IMR-90 (cell line): ENCODE results near the gene ARMH1. TPM values are rescaled to one million over a fixed set of nuclear protein-coding genes. Genes with fewer than 3 reads are reported as not detected.

Experiments
- ATAC-seq: fragments of 200-7000 bp; cut with Tn5 transposase; 2 replicates; pipeline ENCODE4 v1.9.1; 2020; ENCODE audit warnings: low read depth, mild to moderate bottlenecking, moderate library complexity
- BruUV-seq: library from RNA; stranded (reverse); fragments of 400-500 nt; replicated peaks from 2 replicates; lab custom pipeline; 2021; lab: Mats Ljungman, UMichigan
- CTCF ChIA-PET: fragments of 300-600 bp; formaldehyde crosslinking; extraction: SDS; loops from one replicate; lab custom pipeline; 2021; ENCODE audit warnings: antibody characterized with exemption; lab: Yijun Ruan, JAX
- POLR2A ChIA-PET: fragments of 300-600 bp; sonication (Branson Sonifier 250); formaldehyde crosslinking; loops from one replicate; lab custom pipeline; 2022; ENCODE audit warnings: antibody characterized with exemption; ENCODE audit not compliant: unreplicated experiment; lab: Charles Lee
- DNase-seq: peaks from one replicate; pipeline ENCODE4 v3.0.0; 2013
- H2AFZ ChIP-seq: replicated peaks from 2 replicates; pipeline ENCODE3; 2013; ENCODE audit warnings: low read length, mild to moderate bottlenecking; ENCODE audit not compliant: poor library complexity
- H2AK5ac ChIP-seq: 2 replicates; pipeline ENCODE4 v1.6.1; 2013; ENCODE audit warnings: low read depth, low read length, inconsistent platforms
- H2AK9ac ChIP-seq: replicated peaks from 2 replicates; pipeline ENCODE3; 2013; ENCODE audit warnings: mild to moderate bottlenecking, low read depth, low read length, moderate library complexity; ENCODE audit not compliant: poor library complexity
- H2BK120ac ChIP-seq: 2 replicates; pipeline ENCODE4 v1.6.1; 2013; ENCODE audit warnings: low read depth, low read length, inconsistent platforms
- H2BK15ac ChIP-seq: 3 replicates; pipeline ENCODE4 v1.6.1; 2013; ENCODE audit warnings: low read depth, low read length, inconsistent platforms
- H2BK20ac ChIP-seq: 2 replicates; pipeline ENCODE4 v1.6.1; 2013; ENCODE audit warnings: low read depth, mild to moderate bottlenecking, inconsistent platforms, low read length, moderate library complexity
- H2BK5ac ChIP-seq: 2 replicates; pipeline ENCODE4 v1.6.1; 2013; ENCODE audit warnings: mild to moderate bottlenecking, low read depth, low read length, inconsistent platforms; ENCODE audit not compliant: poor library complexity, severe bottlenecking
- H3K14ac ChIP-seq: replicated peaks from 2 replicates; pipeline ENCODE4 v1.6.1; 2013; ENCODE audit warnings: low read depth, low read length, inconsistent platforms
- H3K18ac ChIP-seq: 2 replicates; pipeline ENCODE4 v1.6.1; 2013; ENCODE audit warnings: low read depth, low read length, control low read depth
- H3K23ac ChIP-seq: 2 replicates; pipeline ENCODE4 v1.6.1; 2013; ENCODE audit warnings: low read depth, low read length, inconsistent platforms
- H3K27ac ChIP-seq: 2 replicates; pipeline ENCODE4 v1.5.1; 2013; ENCODE audit warnings: mild to moderate bottlenecking, control low read depth, low read length; ENCODE audit not compliant: insufficient read depth
- H3K27me3 ChIP-seq: 2 replicates; pipeline ENCODE4 v1.6.1; 2013; ENCODE audit warnings: low read length; ENCODE audit not compliant: control insufficient read depth, insufficient read depth
- H3K36me3 ChIP-seq: 2 replicates; pipeline ENCODE4 v1.6.1; 2013; ENCODE audit warnings: low read length, mixed read lengths; ENCODE audit not compliant: control insufficient read depth, insufficient read depth
- H3K4ac ChIP-seq: 2 replicates; pipeline ENCODE4 v1.6.1; 2013; ENCODE audit warnings: low read depth, low read length, inconsistent platforms
- H3K4me1 ChIP-seq: 2 replicates; pipeline ENCODE4 v1.6.1; 2013; ENCODE audit warnings: low read length, mixed read lengths; ENCODE audit not compliant: control insufficient read depth, insufficient read depth
- H3K4me2 ChIP-seq: 2 replicates; pipeline ENCODE4 v1.6.1; 2013; ENCODE audit warnings: low read depth, mild to moderate bottlenecking, control low read depth, low read length, moderate library complexity
- H3K4me3 ChIP-seq: 2 replicates; pipeline ENCODE4 v1.5.1; 2013; ENCODE audit warnings: low read depth, mild to moderate bottlenecking, control low read depth, low read length, moderate library complexity; ENCODE audit not compliant: insufficient read depth
- H3K56ac ChIP-seq: 2 replicates; pipeline ENCODE4 v1.6.1; 2013; ENCODE audit warnings: low read length, inconsistent platforms; ENCODE audit not compliant: insufficient read depth; ENCODE audit errors: extremely low read depth
- H3K79me1 ChIP-seq, 2 experiments: 2 replicates each; pipeline ENCODE4 v1.6.1; 2013; ENCODE audit warnings: low read length in 2 of 2, inconsistent platforms in 1 of 2, low read depth in 1 of 2
- H3K9ac ChIP-seq: 2 replicates; pipeline ENCODE4 v1.6.1; 2013; ENCODE audit warnings: low read depth, low read length, control low read depth
- H3K9me1 ChIP-seq: 2 replicates; pipeline ENCODE4 v1.6.1; 2013; ENCODE audit warnings: low read length, inconsistent platforms; ENCODE audit not compliant: insufficient read depth
- H3K9me3 ChIP-seq: 2 replicates; pipeline ENCODE4 v1.6.1; 2013; ENCODE audit warnings: low read length; ENCODE audit not compliant: control insufficient read depth, insufficient read depth
- H4K20me1 ChIP-seq: 2 replicates; pipeline ENCODE4 v1.6.1; 2013; ENCODE audit warnings: low read length, inconsistent platforms; ENCODE audit not compliant: insufficient read depth
- H4K5ac ChIP-seq: 2 replicates; pipeline ENCODE4 v1.6.1; 2013; ENCODE audit warnings: mild to moderate bottlenecking, low read depth, low read length, control low read depth
- H4K8ac ChIP-seq, 2 experiments: 2 replicates each; pipeline ENCODE4 v1.6.1; 2013; ENCODE audit warnings: low read depth in 2 of 2, low read length in 2 of 2, control low read depth in 1 of 2, inconsistent platforms in 1 of 2
- H4K91ac ChIP-seq: 2 replicates; pipeline ENCODE4 v1.6.1; 2013; ENCODE audit warnings: low read depth, low read length, inconsistent platforms; ENCODE audit not compliant: insufficient read depth
- BHLHE40 ChIP-seq: fragments of 150-350 bp; IDR thresholded peaks from 2 replicates; pipeline ENCODE4 v1.6.1; 2016; ENCODE audit warnings: mild to moderate bottlenecking, low read depth, low read length
- CEBPB ChIP-seq: IDR thresholded peaks from 2 replicates; pipeline ENCODE4 v1.6.1; 2012; ENCODE audit warnings: low read depth, low read length, improper control_type of control experiment
- CHD1 ChIP-seq: IDR thresholded peaks from 2 replicates; pipeline ENCODE4 v1.6.1; 2012; ENCODE audit warnings: low read depth, low read length, improper control_type of control experiment
- FOS ChIP-seq: fragments of 150-350 bp; IDR thresholded peaks from 2 replicates; pipeline ENCODE4 v1.6.1; 2016; ENCODE audit warnings: low read depth, low read length
- MAZ ChIP-seq: IDR thresholded peaks from 2 replicates; pipeline ENCODE4 v1.6.1; 2012; ENCODE audit warnings: low read depth, mild to moderate bottlenecking, low read length, improper control_type of control experiment, moderate library complexity, borderline replicate concordance
- NFE2L2 ChIP-seq: fragments of 150-350 bp; IDR thresholded peaks from 2 replicates; pipeline ENCODE4 v1.6.1; 2016; ENCODE audit warnings: low read depth, mild to moderate bottlenecking, low read length
- POLR2A ChIP-seq: IDR thresholded peaks from 2 replicates; pipeline ENCODE4 v1.6.1; 2012; ENCODE audit warnings: mild to moderate bottlenecking, low read depth, low read length
- RAD21 ChIP-seq: IDR thresholded peaks from 2 replicates; pipeline ENCODE4 v1.6.1; 2012; ENCODE audit warnings: low read length, improper control_type of control experiment
- RFX5 ChIP-seq: IDR thresholded peaks from 2 replicates; pipeline ENCODE4 v1.8.0; 2012; ENCODE audit warnings: low read depth, mild to moderate bottlenecking, low read length, moderate library complexity
- SMC3 ChIP-seq: fragments of 150-350 bp; IDR thresholded peaks from 2 replicates; pipeline ENCODE4 v1.6.1; 2016; ENCODE audit warnings: low read depth, mild to moderate bottlenecking, antibody characterized with exemption, low read length, moderate library complexity
- WGBS, 2 experiments: methylation state at CpG; one replicate each; pipeline versions ENCODE4 v1.1.5 to v1.1.7; 2013; ENCODE audit warnings: missing lambda C conversion rate in 2 of 2; ENCODE audit not compliant: insufficient read length in 1 of 2; ENCODE audit errors: extremely low coverage in 2 of 2; 5-methylcytosine and 5-hydroxymethylcytosine counted together
- dilution Hi-C: fragments of 300-500 bp; cut with HindIII; formaldehyde crosslinking; loops from one replicate; pipeline ENCODE4 v1.14.3; 2018; ENCODE audit warnings: low sequenced_read_pairs; ENCODE audit not compliant: unreplicated experiment
- in situ Hi-C: fragments of 300-500 bp; cut with MboI; formaldehyde crosslinking; loops from 3 replicates; pipeline ENCODE4 v1.14.3; 2019; ENCODE audit warnings: low sequenced_read_pairs, inconsistent platforms, mixed read lengths
- intact Hi-C: fragments of 100-400 bp; cut with micrococcal nuclease; formaldehyde crosslinking; loops from 2 replicates; pipeline ENCODE4 v1.10.0; 2022
- polyA plus RNA-seq, 3 experiments: library from polyadenylated mRNA; depleted of rRNA; stranded (reverse); fragments of >200 nt; gene quantifications; 2 replicates each; pipeline ENCODE4 v1.2.3, GENCODE V29; 2012; ENCODE audit warnings: low replicate concordance in 1 of 3
- total RNA-seq: library from RNA; depleted of rRNA; stranded (reverse); fragments of >200 nt; gene quantifications from 2 replicates; pipeline ENCODE4 v1.2.3, GENCODE V29; 2012
- TF ChIP-seq, protein P1 (sequence below): fragments of 150-350 bp; IDR thresholded peaks from 2 replicates; pipeline ENCODE4 v1.6.1; 2017; ENCODE audit warnings: mild to moderate bottlenecking, antibody characterized with exemption, low read length, low read depth
- TF ChIP-seq, protein P2 (sequence below): fragments of 150-350 bp; IDR thresholded peaks from 2 replicates; pipeline ENCODE4 v1.6.1; 2016; ENCODE audit warnings: low read depth, mild to moderate bottlenecking, low read length, moderate library complexity, borderline replicate concordance
- TF ChIP-seq, protein P3 (sequence below): conservative IDR thresholded peaks from 2 replicates; pipeline ENCODE4 v1.5.1; 2012; ENCODE audit warnings: mild to moderate bottlenecking, low read depth, low read length, improper control_type of control experiment

Gene ARMH1
- total and polyA plus RNA-seq, 2 of the 4 experiments (the other 2 are of a cell fraction) = 0.36 to 0.72 TPM

- BruUV-seq = no TSS peak
- peaks cover 19% of the 10 kb centered on the region for H3K9me1 ChIP-seq
- H3K4me2 ChIP-seq = no peak overlapping the region
- ATAC-seq = no peak
- WGBS, 2 experiments = 92% methylated on average over 9 of the region's 14 CpGs; no CpG with 5 or more reads in 1 of the 2 experiments
- no peak overlapping the region for H2AFZ ChIP-seq
- no peak overlapping the region for H2BK120ac ChIP-seq
- dilution Hi-C loops = no loop called here
- DNase-seq = no peak
- ChIA-PET POLR2A (no interaction called here), CTCF (no interaction called here)
- no peak overlapping the region for H4K91ac ChIP-seq
- H2AK9ac ChIP-seq = no peak overlapping the region
- H3K9ac ChIP-seq = no peak overlapping the region
- intact Hi-C loops = no loop called here
- peaks cover 64% of the 10 kb centered on the region for H3K36me3 ChIP-seq
- no peaks in the 10 kb centered on the region for H3K27me3 ChIP-seq
- in situ Hi-C loops = no loop called here
- H3K23ac ChIP-seq = no peak overlapping the region
- H2BK15ac ChIP-seq = no peak overlapping the region
- H2BK20ac ChIP-seq = no peak overlapping the region
- no peak overlapping the region for H3K4ac ChIP-seq
- peaks cover 8% of the 10 kb centered on the region for H4K20me1 ChIP-seq
- H2BK5ac ChIP-seq = no peak overlapping the region
- H3K56ac ChIP-seq = no peak overlapping the region
- no peak overlapping the region for H2AK5ac ChIP-seq
- H3K27ac ChIP-seq = no peak overlapping the region
- H3K4me1 ChIP-seq = peaks cover 9% of the 10 kb centered on the region
- H3K9me3 ChIP-seq = no peaks in the 10 kb centered on the region
- H3K14ac ChIP-seq = no peak overlapping the region
- H3K18ac ChIP-seq = no peak overlapping the region
- H4K5ac ChIP-seq = no peak overlapping the region
- H3K4me3 ChIP-seq = no peak overlapping the region
- H3K79me1 ChIP-seq = peaks cover 38 to 58% of the 10 kb centered on the region in 2 experiments
- TF ChIP-seq CEBPB (no peak), CHD1 (no peak), NFE2L2 (no peak), MAZ (no peak), RFX5 (no peak), POLR2A (no peak), BHLHE40 (no peak), RAD21 (no peak), SMC3 (no peak), FOS (no peak)
- TF ChIP-seq, protein P1, sequence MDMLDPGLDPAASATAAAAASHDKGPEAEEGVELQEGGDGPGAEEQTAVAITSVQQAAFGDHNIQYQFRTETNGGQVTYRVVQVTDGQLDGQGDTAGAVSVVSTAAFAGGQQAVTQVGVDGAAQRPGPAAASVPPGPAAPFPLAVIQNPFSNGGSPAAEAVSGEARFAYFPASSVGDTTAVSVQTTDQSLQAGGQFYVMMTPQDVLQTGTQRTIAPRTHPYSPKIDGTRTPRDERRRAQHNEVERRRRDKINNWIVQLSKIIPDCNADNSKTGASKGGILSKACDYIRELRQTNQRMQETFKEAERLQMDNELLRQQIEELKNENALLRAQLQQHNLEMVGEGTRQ = no peak
- TF ChIP-seq, protein P2, sequence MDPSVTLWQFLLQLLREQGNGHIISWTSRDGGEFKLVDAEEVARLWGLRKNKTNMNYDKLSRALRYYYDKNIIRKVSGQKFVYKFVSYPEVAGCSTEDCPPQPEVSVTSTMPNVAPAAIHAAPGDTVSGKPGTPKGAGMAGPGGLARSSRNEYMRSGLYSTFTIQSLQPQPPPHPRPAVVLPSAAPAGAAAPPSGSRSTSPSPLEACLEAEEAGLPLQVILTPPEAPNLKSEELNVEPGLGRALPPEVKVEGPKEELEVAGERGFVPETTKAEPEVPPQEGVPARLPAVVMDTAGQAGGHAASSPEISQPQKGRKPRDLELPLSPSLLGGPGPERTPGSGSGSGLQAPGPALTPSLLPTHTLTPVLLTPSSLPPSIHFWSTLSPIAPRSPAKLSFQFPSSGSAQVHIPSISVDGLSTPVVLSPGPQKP = no peak
- TF ChIP-seq, protein P3, sequence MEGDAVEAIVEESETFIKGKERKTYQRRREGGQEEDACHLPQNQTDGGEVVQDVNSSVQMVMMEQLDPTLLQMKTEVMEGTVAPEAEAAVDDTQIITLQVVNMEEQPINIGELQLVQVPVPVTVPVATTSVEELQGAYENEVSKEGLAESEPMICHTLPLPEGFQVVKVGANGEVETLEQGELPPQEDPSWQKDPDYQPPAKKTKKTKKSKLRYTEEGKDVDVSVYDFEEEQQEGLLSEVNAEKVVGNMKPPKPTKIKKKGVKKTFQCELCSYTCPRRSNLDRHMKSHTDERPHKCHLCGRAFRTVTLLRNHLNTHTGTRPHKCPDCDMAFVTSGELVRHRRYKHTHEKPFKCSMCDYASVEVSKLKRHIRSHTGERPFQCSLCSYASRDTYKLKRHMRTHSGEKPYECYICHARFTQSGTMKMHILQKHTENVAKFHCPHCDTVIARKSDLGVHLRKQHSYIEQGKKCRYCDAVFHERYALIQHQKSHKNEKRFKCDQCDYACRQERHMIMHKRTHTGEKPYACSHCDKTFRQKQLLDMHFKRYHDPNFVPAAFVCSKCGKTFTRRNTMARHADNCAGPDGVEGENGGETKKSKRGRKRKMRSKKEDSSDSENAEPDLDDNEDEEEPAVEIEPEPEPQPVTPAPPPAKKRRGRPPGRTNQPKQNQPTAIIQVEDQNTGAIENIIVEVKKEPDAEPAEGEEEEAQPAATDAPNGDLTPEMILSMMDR = no peak
- no peak overlapping the region for H4K8ac ChIP-seq
These were observed 38.3 kb upstream of the ARMH1 start for GRCh38 chr1:44636083-44636687.
